ENCODE data around the gene FUT3. TPM values are rescaled to one million over a fixed set of nuclear protein-coding genes. Genes with fewer than 3 reads are reported as not detected.

FUT3 gene
- total and polyA plus RNA-seq, 9 of the 15 experiments (the other 6 are each of a cell fraction or from before 2014, with no cell fraction given) = 0.09 TPM; not detected in 8

DNA sequence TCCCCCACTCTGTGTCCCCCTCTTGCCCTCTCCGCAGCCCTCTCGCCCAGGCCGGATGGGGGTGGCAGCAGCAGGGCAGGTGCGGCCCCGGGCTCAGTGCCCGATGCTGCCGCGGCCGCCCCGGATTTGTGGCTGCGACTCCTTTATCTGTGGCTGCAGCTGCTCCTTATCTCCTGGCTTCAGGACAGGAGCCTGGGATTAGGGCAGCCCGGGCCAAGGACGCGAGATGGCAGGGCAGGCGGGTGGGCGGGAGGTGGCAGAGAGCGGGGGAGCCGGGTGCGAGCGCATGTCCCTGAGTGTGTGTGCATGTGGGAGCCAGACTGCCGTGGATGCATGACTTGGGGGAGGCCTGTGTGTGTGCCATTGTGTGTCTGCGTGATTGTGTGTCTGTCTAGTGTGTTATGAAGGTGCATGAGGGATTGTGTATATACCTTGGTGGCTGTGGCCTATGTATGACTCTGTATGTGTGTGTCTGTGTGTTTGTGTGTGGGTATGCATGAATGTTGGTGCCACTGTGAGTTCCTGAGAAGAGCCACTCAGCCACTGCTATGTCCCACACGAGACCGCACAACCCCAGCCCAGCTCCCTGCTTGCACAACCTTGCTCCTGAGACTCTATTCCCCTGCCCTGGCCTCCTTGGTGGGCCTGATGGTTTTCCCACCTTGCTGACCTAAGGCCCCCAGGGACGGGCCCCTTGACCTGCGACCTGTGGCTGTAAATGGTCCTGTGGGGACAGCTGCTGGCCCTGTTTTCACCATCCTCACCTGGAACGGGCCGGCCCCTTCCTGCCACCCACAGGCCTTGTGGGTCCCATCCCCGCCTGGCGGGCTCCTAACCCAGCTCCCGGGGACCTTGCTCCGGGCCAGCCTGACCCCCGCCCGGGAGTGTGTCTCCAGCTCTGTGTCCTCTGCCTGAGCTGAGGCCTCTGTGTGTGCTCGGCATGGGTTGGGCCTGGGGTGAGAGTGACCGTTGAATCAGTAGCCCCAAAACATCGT lies 51.7 kb downstream of the FUT3 start (continued):
- TF ChIP-seq MEF2A (IDR thresholded peaks at IDR 0.05; ENCODE audit: control insufficient read depth, low read depth, low read length) = peak; percentile 46; the same call in 1 of the 2 replicates
- peak; percentile 86; the same call in 1 of the 2 replicates for TF ChIP-seq SMAD3 (CRISPR knock-in tag; conservative IDR thresholded peaks at IDR 0.05)
- TF ChIP-seq SNAPC5 (CRISPR knock-in tag; IDR thresholded peaks at IDR 0.05) = no peak
- peak in 1 of 2 experiments; percentile 47; a peak in 1 of 4 replicates for TF ChIP-seq FOXA3 (CRISPR knock-in tag; conservative IDR thresholded peaks at IDR 0.05 in 1 of 2, IDR thresholded peaks at IDR 0.05 in 1 of 2)
- TF ChIP-seq NFYB (IDR thresholded peaks at IDR 0.05; ENCODE audit: extremely low read depth, insufficient read length) = no peak
- 0 out of 2 replicates have a peak, but pooled peaks have one; percentile 11 for TF ChIP-seq PHF21A (IDR thresholded peaks at IDR 0.05; ENCODE audit: borderline replicate concordance, low read depth)
- TF ChIP-seq KLF16 (IDR thresholded peaks at IDR 0.05) = peak; percentile 98
- TF ChIP-seq POLR2H (tag; IDR thresholded peaks at IDR 0.05; ENCODE audit: low read depth) = no peak
- TF ChIP-seq E2F6 (IDR thresholded peaks at IDR 0.05; ENCODE audit: borderline replicate concordance in 1 of 2, extremely low read depth in 1 of 2, insufficient read depth in 1 of 2, insufficient read length in 1 of 2, low read depth in 1 of 2, low read length in 1 of 2, poor library complexity in 1 of 2, severe bottlenecking in 1 of 2) = peak; percentile 94 to 98
- no peak for TF ChIP-seq CBFB (CRISPR knock-in tag; IDR thresholded peaks at IDR 0.05)
- TF ChIP-seq TCFL5 (CRISPR knock-in tag; conservative IDR thresholded peaks at IDR 0.05) = no peak
- TF ChIP-seq, protein P1, sequence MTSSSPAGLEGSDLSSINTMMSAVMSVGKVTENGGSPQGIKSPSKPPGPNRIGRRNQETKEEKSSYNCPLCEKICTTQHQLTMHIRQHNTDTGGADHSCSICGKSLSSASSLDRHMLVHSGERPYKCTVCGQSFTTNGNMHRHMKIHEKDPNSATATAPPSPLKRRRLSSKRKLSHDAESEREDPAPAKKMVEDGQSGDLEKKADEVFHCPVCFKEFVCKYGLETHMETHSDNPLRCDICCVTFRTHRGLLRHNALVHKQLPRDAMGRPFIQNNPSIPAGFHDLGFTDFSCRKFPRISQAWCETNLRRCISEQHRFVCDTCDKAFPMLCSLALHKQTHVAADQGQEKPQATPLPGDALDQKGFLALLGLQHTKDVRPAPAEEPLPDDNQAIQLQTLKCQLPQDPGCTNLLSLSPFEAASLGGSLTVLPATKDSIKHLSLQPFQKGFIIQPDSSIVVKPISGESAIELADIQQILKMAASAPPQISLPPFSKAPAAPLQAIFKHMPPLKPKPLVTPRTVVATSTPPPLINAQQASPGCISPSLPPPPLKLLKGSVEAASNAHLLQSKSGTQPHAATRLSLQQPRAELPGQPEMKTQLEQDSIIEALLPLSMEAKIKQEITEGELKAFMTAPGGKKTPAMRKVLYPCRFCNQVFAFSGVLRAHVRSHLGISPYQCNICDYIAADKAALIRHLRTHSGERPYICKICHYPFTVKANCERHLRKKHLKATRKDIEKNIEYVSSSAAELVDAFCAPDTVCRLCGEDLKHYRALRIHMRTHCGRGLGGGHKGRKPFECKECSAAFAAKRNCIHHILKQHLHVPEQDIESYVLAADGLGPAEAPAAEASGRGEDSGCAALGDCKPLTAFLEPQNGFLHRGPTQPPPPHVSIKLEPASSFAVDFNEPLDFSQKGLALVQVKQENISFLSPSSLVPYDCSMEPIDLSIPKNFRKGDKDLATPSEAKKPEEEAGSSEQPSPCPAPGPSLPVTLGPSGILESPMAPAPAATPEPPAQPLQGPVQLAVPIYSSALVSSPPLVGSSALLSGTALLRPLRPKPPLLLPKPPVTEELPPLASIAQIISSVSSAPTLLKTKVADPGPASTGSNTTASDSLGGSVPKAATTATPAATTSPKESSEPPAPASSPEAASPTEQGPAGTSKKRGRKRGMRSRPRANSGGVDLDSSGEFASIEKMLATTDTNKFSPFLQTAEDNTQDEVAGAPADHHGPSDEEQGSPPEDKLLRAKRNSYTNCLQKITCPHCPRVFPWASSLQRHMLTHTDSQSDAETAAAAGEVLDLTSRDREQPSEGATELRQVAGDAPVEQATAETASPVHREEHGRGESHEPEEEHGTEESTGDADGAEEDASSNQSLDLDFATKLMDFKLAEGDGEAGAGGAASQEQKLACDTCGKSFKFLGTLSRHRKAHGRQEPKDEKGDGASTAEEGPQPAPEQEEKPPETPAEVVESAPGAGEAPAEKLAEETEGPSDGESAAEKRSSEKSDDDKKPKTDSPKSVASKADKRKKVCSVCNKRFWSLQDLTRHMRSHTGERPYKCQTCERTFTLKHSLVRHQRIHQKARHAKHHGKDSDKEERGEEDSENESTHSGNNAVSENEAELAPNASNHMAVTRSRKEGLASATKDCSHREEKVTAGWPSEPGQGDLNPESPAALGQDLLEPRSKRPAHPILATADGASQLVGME (CRISPR knock-in tag; IDR thresholded peaks at IDR 0.05) = no peak
- peak; percentile 90 for TF ChIP-seq CHAMP1 (IDR thresholded peaks at IDR 0.05)
- peak; percentile 90 for TF ChIP-seq FOXM1 (IDR thresholded peaks at IDR 0.05; ENCODE audit: low read depth)
- TF ChIP-seq FOXM1 (CRISPR knock-in tag; IDR thresholded peaks at IDR 0.05; ENCODE audit: low read depth) = no peak
- TF ChIP-seq PCBP1 (IDR thresholded peaks at IDR 0.05; ENCODE audit: low read depth, low read length, poor library complexity, severe bottlenecking) = peak; percentile 83

Measured in K562 (cell line).